ENCODE measurements around the gene SAP25. TPM values are rescaled to one million over a fixed set of nuclear protein-coding genes. Genes with fewer than 3 reads are reported as not detected.
A peak's percentile ranks its signal among the peaks of the same experiment; 100 is the strongest.

SAP25 gene
- polyA plus RNA-seq, 1 donor from 2014 or later = 0.52 TPM

- Histone ChIP-seq H3K9ac (ENCODE audit: low read length) (peak within 1 kb of the TSS; percentile 96), H4K20me1 (ENCODE audit: insufficient read depth) (no peaks in the 10 kb centered on the region), H3K27ac (ENCODE audit: low read length) (peak within 1 kb of the TSS; percentile 85), H3K9me3 (ENCODE audit: low read length) (no peaks in the 10 kb centered on the region), H3K4me2 (ENCODE audit: low read length) (peak within 1 kb of the TSS; percentile 94), H3K9me2 (ENCODE audit: insufficient read depth, low read length) (no peaks in the 10 kb centered on the region), H3K4me3 (ENCODE audit: low read length) (peak within 1 kb of the TSS; percentile 99), H2AFZ (ENCODE audit: low read depth, low read length) (peak within 1 kb of the TSS; percentile 48), H3K79me2 (replicated peaks; ENCODE audit: insufficient read depth, low read length) (peaks cover 17% of the 10 kb centered on the region), H3F3A (ENCODE audit: insufficient read depth, low read length, poor library complexity, severe bottlenecking) (no peaks in the 10 kb centered on the region), H3K27me3 (ENCODE audit: insufficient read depth, low read depth, low read length) (no peaks in the 10 kb centered on the region), H3K36me3 (ENCODE audit: insufficient read depth, low read length) (no peaks in the 10 kb centered on the region)
- peak; percentile 99 for TF ChIP-seq POLR2AphosphoS5 (IDR thresholded peaks at IDR 0.05)
- peak; percentile 61 for TF ChIP-seq SMC3 (conservative IDR thresholded peaks at IDR 0.05; ENCODE audit: poor library complexity)
- TF ChIP-seq EP300 (conservative IDR thresholded peaks at IDR 0.05; ENCODE audit: poor library complexity, severe bottlenecking) = peak; percentile 87
- TF ChIP-seq MXI1 (conservative IDR thresholded peaks at IDR 0.05; ENCODE audit: poor library complexity, severe bottlenecking) = peak; percentile 72
- peak; percentile 40 for TF ChIP-seq RAD21 (conservative IDR thresholded peaks at IDR 0.05)
- TF ChIP-seq CTCF (IDR thresholded peaks at IDR 0.05; ENCODE audit: poor library complexity, severe bottlenecking) = no peak
- peak; percentile 77 for TF ChIP-seq TAF1 (IDR thresholded peaks at IDR 0.05; ENCODE audit: low read depth)
- peak; percentile 65 for TF ChIP-seq REST (IDR thresholded peaks at IDR 0.05; ENCODE audit: borderline replicate concordance)
- no peak for TF ChIP-seq EZH2 (IDR thresholded peaks at IDR 0.05; ENCODE audit: borderline replicate concordance, insufficient read depth, low read length, poor library complexity, severe bottlenecking)
Observed at GRCh38 chr7:100585511-100586265, 12.0 kb upstream of the SAP25 start, which contains the start of gene LRCH4. LRCH4 (minus strand) TSS chr7:100586129; CDS start chr7:100586100, 29 bp downstream.

- H3K79me2 ChIP-seq (replicated peaks; ENCODE audit: insufficient read depth, low read length) = peaks cover 17% of the 10 kb centered on the region
- peak overlapping the region; percentile 99 for H3K4me3 ChIP-seq (ENCODE audit: low read length)
- H2AFZ ChIP-seq (ENCODE audit: low read depth, low read length) = peak overlapping the region; percentile 10
- peak overlapping the region; percentile 94 for H3K4me2 ChIP-seq (ENCODE audit: low read length)
- no peaks in the 10 kb centered on the region for H4K20me1 ChIP-seq (ENCODE audit: insufficient read depth)
- no peaks in the 10 kb centered on the region for H3K9me3 ChIP-seq (ENCODE audit: low read length)
- no peaks in the 10 kb centered on the region for H3K9me2 ChIP-seq (ENCODE audit: insufficient read depth, low read length)
- H3F3A ChIP-seq (ENCODE audit: insufficient read depth, low read length, poor library complexity, severe bottlenecking) = no peaks in the 10 kb centered on the region
- H3K36me3 ChIP-seq (ENCODE audit: insufficient read depth, low read length) = no peaks in the 10 kb centered on the region
- peak overlapping the region; percentile 96 for H3K9ac ChIP-seq (ENCODE audit: low read length)
- H3K27me3 ChIP-seq (ENCODE audit: insufficient read depth, low read depth, low read length) = no peaks in the 10 kb centered on the region
- peak overlapping the region; percentile 85 for H3K27ac ChIP-seq (ENCODE audit: low read length)
- no peak for TF ChIP-seq TAF1 (IDR thresholded peaks at IDR 0.05; ENCODE audit: low read depth)
- TF ChIP-seq EZH2 (IDR thresholded peaks at IDR 0.05; ENCODE audit: borderline replicate concordance, insufficient read depth, low read length, poor library complexity, severe bottlenecking) = no peak
- no peak for TF ChIP-seq RAD21 (conservative IDR thresholded peaks at IDR 0.05)
- TF ChIP-seq POLR2AphosphoS5 (IDR thresholded peaks at IDR 0.05) = no peak
- no peak for TF ChIP-seq REST (IDR thresholded peaks at IDR 0.05; ENCODE audit: borderline replicate concordance)
- no peak for TF ChIP-seq EP300 (conservative IDR thresholded peaks at IDR 0.05; ENCODE audit: poor library complexity, severe bottlenecking)
- TF ChIP-seq CTCF (IDR thresholded peaks at IDR 0.05; ENCODE audit: poor library complexity, severe bottlenecking) = no peak
- no peak for TF ChIP-seq MXI1 (conservative IDR thresholded peaks at IDR 0.05; ENCODE audit: poor library complexity, severe bottlenecking)
- TF ChIP-seq SMC3 (conservative IDR thresholded peaks at IDR 0.05; ENCODE audit: poor library complexity) = no peak
Observed at GRCh38 chr7:100584683-100585510, 11.2 kb upstream of the SAP25 start.
